ENCODE data around the gene STIMATE. TPM values are rescaled to one million over a fixed set of nuclear protein-coding genes. Genes with fewer than 3 reads are reported as not detected.

The STIMATE gene
- total and polyA plus RNA-seq, 2 of the 4 experiments (the other 2 are of a cell fraction): 10.6 to 17.8 TPM

DNA sequence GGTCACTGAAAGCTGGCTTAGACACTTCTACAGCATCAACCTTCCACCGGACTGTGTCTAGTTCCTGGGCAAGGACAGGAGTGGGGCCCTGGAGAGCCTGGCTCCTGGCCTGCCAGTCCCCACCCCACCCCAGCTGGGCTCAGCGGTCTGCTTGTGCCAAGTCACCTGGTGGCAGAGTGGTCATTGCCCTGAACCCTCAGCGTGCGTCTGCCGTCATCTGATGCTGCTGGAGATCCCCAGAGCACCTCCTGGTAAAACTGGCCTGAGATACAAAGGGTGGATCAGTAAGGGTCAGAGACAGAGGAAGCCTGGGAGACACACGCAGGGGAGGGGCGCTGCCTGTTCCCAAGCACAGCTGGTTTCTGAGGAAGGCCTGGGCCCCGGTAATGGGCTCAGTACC, 83.5 kb downstream of the STIMATE start:
- Histone ChIP-seq H3K14ac (replicated peaks; ENCODE audit: low read depth, low read length) (no peak overlapping the region), H2BK15ac (ENCODE audit: low read depth, low read length) (no peak overlapping the region), H4K8ac (ENCODE audit: low read depth in 2 of 2, low read length in 2 of 2) (no peak overlapping the region), H3K56ac (ENCODE audit: extremely low read depth, insufficient read depth, low read length) (no peak overlapping the region), H2BK120ac (ENCODE audit: low read depth, low read length) (no peak overlapping the region), H4K20me1 (ENCODE audit: insufficient read depth, low read length) (no peaks in the 10 kb centered on the region), H4K5ac (ENCODE audit: low read depth, low read length) (no peak overlapping the region), H3K9me3 (ENCODE audit: control insufficient read depth, insufficient read depth, low read length) (no peaks in the 10 kb centered on the region), H3K4me3 (ENCODE audit: insufficient read depth, low read depth, low read length) (no peak overlapping the region), H2AK9ac (replicated peaks; ENCODE audit: low read depth, low read length, poor library complexity) (no peak overlapping the region), H3K4me2 (ENCODE audit: low read depth, low read length) (no peak overlapping the region), H4K91ac (ENCODE audit: insufficient read depth, low read depth, low read length) (no peak overlapping the region), H3K9ac (ENCODE audit: low read depth, low read length) (no peak overlapping the region), H3K18ac (ENCODE audit: low read depth, low read length) (no peak overlapping the region), H2AK5ac (ENCODE audit: low read depth, low read length) (no peak overlapping the region), H3K4me1 (ENCODE audit: control insufficient read depth, insufficient read depth, low read length) (no peaks in the 10 kb centered on the region), H3K79me1 (ENCODE audit: low read depth in 1 of 2, low read length in 2 of 2) (no peaks in the 10 kb centered on the region), H2BK20ac (ENCODE audit: low read depth, low read length) (no peak overlapping the region), H2BK5ac (ENCODE audit: low read depth, low read length, poor library complexity, severe bottlenecking) (no peak overlapping the region), H3K36me3 (ENCODE audit: control insufficient read depth, insufficient read depth, low read length) (no peaks in the 10 kb centered on the region), H3K23ac (ENCODE audit: low read depth, low read length) (no peak overlapping the region), H3K9me1 (ENCODE audit: insufficient read depth, low read length) (no peaks in the 10 kb centered on the region), H2AFZ (replicated peaks; ENCODE audit: low read length, poor library complexity) (no peak overlapping the region), H3K27me3 (ENCODE audit: control insufficient read depth, insufficient read depth, low read length) (peaks cover 24% of the 10 kb centered on the region), H3K4ac (ENCODE audit: low read depth, low read length) (no peak overlapping the region), H3K27ac (ENCODE audit: insufficient read depth, low read length) (no peak overlapping the region)
- no peak for ATAC-seq (ENCODE audit: low read depth)
- no TSS peak for BruUV-seq (replicated peaks)
- DNase-seq: no peak
- TF ChIP-seq, protein P1, sequence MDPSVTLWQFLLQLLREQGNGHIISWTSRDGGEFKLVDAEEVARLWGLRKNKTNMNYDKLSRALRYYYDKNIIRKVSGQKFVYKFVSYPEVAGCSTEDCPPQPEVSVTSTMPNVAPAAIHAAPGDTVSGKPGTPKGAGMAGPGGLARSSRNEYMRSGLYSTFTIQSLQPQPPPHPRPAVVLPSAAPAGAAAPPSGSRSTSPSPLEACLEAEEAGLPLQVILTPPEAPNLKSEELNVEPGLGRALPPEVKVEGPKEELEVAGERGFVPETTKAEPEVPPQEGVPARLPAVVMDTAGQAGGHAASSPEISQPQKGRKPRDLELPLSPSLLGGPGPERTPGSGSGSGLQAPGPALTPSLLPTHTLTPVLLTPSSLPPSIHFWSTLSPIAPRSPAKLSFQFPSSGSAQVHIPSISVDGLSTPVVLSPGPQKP (IDR thresholded peaks at IDR 0.05; ENCODE audit: borderline replicate concordance, low read depth, low read length): no peak
- no peak for TF ChIP-seq CEBPB (IDR thresholded peaks at IDR 0.05; ENCODE audit: low read depth, low read length)
- TF ChIP-seq FOS (IDR thresholded peaks at IDR 0.05; ENCODE audit: low read depth, low read length): no peak
- TF ChIP-seq RCOR1 (IDR thresholded peaks at IDR 0.05; ENCODE audit: insufficient replicate concordance, low read length): no peak
- no peak for TF ChIP-seq BHLHE40 (IDR thresholded peaks at IDR 0.05; ENCODE audit: low read depth, low read length)
- TF ChIP-seq MAZ (IDR thresholded peaks at IDR 0.05; ENCODE audit: borderline replicate concordance, low read depth, low read length): no peak
- no peak for TF ChIP-seq POLR2A (IDR thresholded peaks at IDR 0.05; ENCODE audit: low read depth, low read length)
- TF ChIP-seq RAD21 (IDR thresholded peaks at IDR 0.05; ENCODE audit: low read length): no peak
- no peak for TF ChIP-seq CHD1 (IDR thresholded peaks at IDR 0.05; ENCODE audit: low read depth, low read length)
- TF ChIP-seq NFE2L2 (IDR thresholded peaks at IDR 0.05; ENCODE audit: low read depth, low read length): no peak
- intact Hi-C loops (cut with micrococcal nuclease) (no loop called here), dilution Hi-C loops (cut with HindIII; ENCODE audit: low sequenced_read_pairs, unreplicated experiment) (no loop called here), in situ Hi-C loops (cut with MboI; ENCODE audit: low sequenced_read_pairs) (no loop called here)
- POLR2A ChIA-PET (ENCODE audit: unreplicated experiment): no interaction called here
- 66% methylated on average over 5 of the region's 8 CpGs; no CpG with 5 or more reads in 1 of the 2 experiments for WGBS, 2 experiments (ENCODE audit: extremely low coverage in 2 of 2, insufficient read length in 1 of 2)
- CTCF ChIA-PET: no interaction called here

All from IMR-90 (cell line).